HEK293 (cell line): ENCODE results near the gene RHD.
"Not testable (repeated sequence)": the region's sequence is repeated elsewhere in the genome, so short reads cannot be mapped to it uniquely, and the experiment has no call there.

Source experiments
- CTCF ChIA-PET: fragments of 350-600 bp; formaldehyde crosslinking; extraction: SDS; loops from one replicate; lab custom pipeline; 2021; ENCODE audit warnings: antibody characterized with exemption; lab: Yijun Ruan, JAX
- POLR2A ChIA-PET: fragments of 300-600 bp; formaldehyde crosslinking; extraction: SDS; loops from one replicate; lab custom pipeline; 2020; ENCODE audit warnings: antibody characterized with exemption, inconsistent platforms; lab: Yijun Ruan, JAX
- H3K27ac ChIP-seq: fragments of 200-500 bp; sonication (Bioruptor generic); 2 replicates; pipeline ENCODE4 v1.5.1; 2014; ENCODE audit warnings: low read depth, low read length, control low read depth, inconsistent platforms; ENCODE audit errors: extremely low read depth
- H3K36me3 ChIP-seq, 2 experiments: fragments of 200-500 bp in 1 of 2; sonication (Bioruptor generic) in 1 of 2; 1 replicate in 1 of 2; 2 replicates in 1 of 2; pipeline ENCODE4 v1.5.1; 2014 to 2017; ENCODE audit warnings: inconsistent platforms in 2 of 2, low read length in 2 of 2; ENCODE audit not compliant: control insufficient read depth in 2 of 2, insufficient read depth in 1 of 2
- H3K4me1 ChIP-seq: fragments of 200-500 bp; sonication (Bioruptor generic); 2 replicates; pipeline ENCODE4 v1.5.1; 2014; ENCODE audit warnings: mild to moderate bottlenecking, low read length, inconsistent platforms; ENCODE audit not compliant: control insufficient read depth, insufficient read depth
- H3K4me3 ChIP-seq: 2 replicates; pipeline ENCODE4 v1.5.1; 2011; ENCODE audit warnings: low read depth, mild to moderate bottlenecking, control low read depth, low read length, moderate library complexity
- H3K9me3 ChIP-seq: fragments of 200-500 bp; sonication (Bioruptor generic); 2 replicates; pipeline ENCODE4 v1.5.1; 2014; ENCODE audit warnings: low read depth, low read length, inconsistent platforms; ENCODE audit not compliant: control insufficient read depth, insufficient read depth
- ZNF433 ChIP-seq: fragments of 450-650 bp; formaldehyde crosslinking; IDR thresholded peaks from 2 replicates; pipeline ENCODE4 v1.5.1; 2016; ENCODE audit warnings: missing biosample characterization, missing genetic modification characterization, low read depth

Gene RHD

GRCh38 chr1:25362634-25363559, 90.6 kb downstream of the RHD start:
- H3K4me1 ChIP-seq, H3K9me3 ChIP-seq, POLR2A ChIA-PET, H3K27ac ChIP-seq, H3K4me3 ChIP-seq, CTCF ChIA-PET: not testable (repeated sequence)
- H3K36me3 ChIP-seq = peaks cover 5 to 38% of the 10 kb centered on the region in 2 experiments

- TF ChIP-seq ZNF433 (tag by site-specific recombination) = no peak
- no peaks in the 10 kb centered on the region for H3K4me1 ChIP-seq
- no peaks in the 10 kb centered on the region for H3K36me3 ChIP-seq
- H3K4me3 ChIP-seq = no peak overlapping the region
- CTCF ChIA-PET = interaction anchor here (1.2 kb wide), 1 partner anchor 435 kb away, joined by 3 read pairs; no protein-coding TSS in a partner anchor
- no peaks in the 10 kb centered on the region for H3K9me3 ChIP-seq
- no peak overlapping the region for H3K27ac ChIP-seq
- POLR2A ChIA-PET = interaction anchor here (1.3 kb wide), 1 partner anchor 122 kb away, joined by 3 read pairs; the partner anchor contains the start of gene RSRP1
Measured at GRCh38 chr1:25369241-25369640, 96.9 kb downstream of the RHD start.

GRCh38 chr1:25369691-25370271, 97.5 kb downstream of the RHD start:
- H3K27ac ChIP-seq = not testable (repeated sequence)

GRCh38 chr1:25371757-25372156, 99.4 kb downstream of the RHD start:
- CTCF ChIA-PET, H3K36me3 ChIP-seq: not testable (repeated sequence)

More at GRCh38 chr1:25369691-25370271, 97.5 kb downstream of the RHD start:
- ChIA-PET CTCF (interaction anchor here (1.2 kb wide), 1 partner anchor 435 kb away, joined by 3 read pairs; no protein-coding TSS in a partner anchor), POLR2A (interaction anchor here (1.3 kb wide), 1 partner anchor 122 kb away, joined by 3 read pairs; the partner anchor contains the start of gene RSRP1)
- H3K36me3 ChIP-seq, H3K4me1 ChIP-seq, H3K4me3 ChIP-seq, H3K9me3 ChIP-seq: not testable (repeated sequence)

GRCh38 chr1:25378367-25378766, 106.1 kb downstream of the RHD start:
- H3K9me3 ChIP-seq, H3K4me3 ChIP-seq, POLR2A ChIA-PET, H3K4me1 ChIP-seq, CTCF ChIA-PET, H3K36me3 ChIP-seq, H3K27ac ChIP-seq: not testable (repeated sequence)

More at GRCh38 chr1:25371757-25372156, 99.4 kb downstream of the RHD start:
- H3K27ac ChIP-seq, H3K4me1 ChIP-seq, H3K4me3 ChIP-seq, H3K9me3 ChIP-seq: not testable (repeated sequence)
- POLR2A ChIA-PET = interaction anchor here (0.5 kb wide), 1 partner anchor 280 kb away, joined by 3 read pairs; no protein-coding TSS in a partner anchor
